ENCODE data around the gene CHDH. TPM values are rescaled to one million over a fixed set of nuclear protein-coding genes. Genes with fewer than 3 reads are reported as not detected.

The CHDH gene
- total and polyA plus RNA-seq, 2 donors (not counting 3 experiments of a cell fraction or from before 2014, with no cell fraction given): 0.04 to 0.06 TPM

DNA sequence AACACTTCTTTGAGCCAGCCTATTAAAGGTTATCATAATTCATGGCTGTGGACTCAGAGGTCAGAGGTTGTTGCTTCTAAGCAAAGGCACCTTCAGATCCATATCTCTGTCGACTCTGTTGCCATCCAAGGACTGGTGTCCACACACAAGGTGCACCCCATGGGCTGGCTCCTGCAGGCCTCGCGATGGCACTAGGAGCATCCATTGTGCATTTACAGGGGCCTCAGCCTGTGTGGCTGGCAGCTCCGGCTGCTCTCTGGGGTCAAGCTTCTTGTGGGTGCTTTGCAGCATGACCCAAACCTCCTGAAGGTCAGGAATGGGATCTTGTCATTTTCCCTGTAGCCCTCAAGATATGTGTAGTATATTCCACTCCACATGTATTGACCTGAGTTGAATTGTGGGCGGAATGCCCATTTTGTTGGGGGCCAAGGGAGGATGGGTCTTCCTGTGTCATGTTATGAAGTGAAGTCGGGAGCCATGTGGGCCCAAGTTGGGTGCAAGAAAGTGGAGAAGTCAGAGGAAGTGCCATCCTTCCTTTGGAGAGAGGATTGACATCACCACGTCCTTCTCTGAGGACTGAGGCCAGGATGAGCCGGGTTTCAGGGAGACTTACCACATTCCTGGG lies 43.9 kb downstream of the CHDH start:
- intact Hi-C loops (cut with micrococcal nuclease) (no loop called here), dilution Hi-C loops (cut with MboI; ENCODE audit: extremely low pct_ligation_motif_present, low sequenced_read_pairs) (no loop called here)
- no peak for DNase-seq (ENCODE audit: low read depth, low spot score)
- Histone ChIP-seq H3K9me1 (replicated peaks; ENCODE audit: control insufficient read depth, extremely low read depth, insufficient read depth, low read length) (no peaks in the 10 kb centered on the region), H3K27me3 (ENCODE audit: control insufficient read depth in 2 of 2, insufficient read depth in 2 of 2, low read length in 2 of 2) (no peaks in the 10 kb centered on the region), H3K9ac (replicated peaks; ENCODE audit: extremely low read depth, insufficient read depth, low read length) (no peak overlapping the region), H3K4me2 (ENCODE audit: insufficient read depth, low read length) (no peak overlapping the region), H3K4me1 (ENCODE audit: control insufficient read depth, extremely low read depth, insufficient read depth, low read length) (no peaks in the 10 kb centered on the region), H3K4me3 (replicated peaks in 1 of 3; ENCODE audit: insufficient read depth in 1 of 3, low read depth in 1 of 3, low read length in 3 of 3) (no peak overlapping the region), H3K9me3 (replicated peaks; ENCODE audit: control insufficient read depth, insufficient read depth, low read length) (no peaks in the 10 kb centered on the region), H4K20me1 (replicated peaks; ENCODE audit: control insufficient read depth, extremely low read depth, insufficient read depth, low read length) (no peaks in the 10 kb centered on the region), H3K79me2 (ENCODE audit: control insufficient read depth, insufficient read depth, low read length) (no peaks in the 10 kb centered on the region), H3K27ac (ENCODE audit: insufficient read depth, low read depth, low read length) (no peak overlapping the region), H2AFZ (ENCODE audit: low read depth, low read length) (no peak overlapping the region), H3K36me3 (ENCODE audit: control insufficient read depth in 2 of 2, extremely low read depth in 1 of 2, insufficient read depth in 2 of 2, low read length in 2 of 2) (no peaks in the 10 kb centered on the region)
- no peak for FAIRE-seq
- no TSS peak for BruUV-seq (replicated peaks)
- ChIA-PET CTCF (no interaction called here), POLR2A (no interaction called here)
- TF ChIP-seq, protein P1, sequence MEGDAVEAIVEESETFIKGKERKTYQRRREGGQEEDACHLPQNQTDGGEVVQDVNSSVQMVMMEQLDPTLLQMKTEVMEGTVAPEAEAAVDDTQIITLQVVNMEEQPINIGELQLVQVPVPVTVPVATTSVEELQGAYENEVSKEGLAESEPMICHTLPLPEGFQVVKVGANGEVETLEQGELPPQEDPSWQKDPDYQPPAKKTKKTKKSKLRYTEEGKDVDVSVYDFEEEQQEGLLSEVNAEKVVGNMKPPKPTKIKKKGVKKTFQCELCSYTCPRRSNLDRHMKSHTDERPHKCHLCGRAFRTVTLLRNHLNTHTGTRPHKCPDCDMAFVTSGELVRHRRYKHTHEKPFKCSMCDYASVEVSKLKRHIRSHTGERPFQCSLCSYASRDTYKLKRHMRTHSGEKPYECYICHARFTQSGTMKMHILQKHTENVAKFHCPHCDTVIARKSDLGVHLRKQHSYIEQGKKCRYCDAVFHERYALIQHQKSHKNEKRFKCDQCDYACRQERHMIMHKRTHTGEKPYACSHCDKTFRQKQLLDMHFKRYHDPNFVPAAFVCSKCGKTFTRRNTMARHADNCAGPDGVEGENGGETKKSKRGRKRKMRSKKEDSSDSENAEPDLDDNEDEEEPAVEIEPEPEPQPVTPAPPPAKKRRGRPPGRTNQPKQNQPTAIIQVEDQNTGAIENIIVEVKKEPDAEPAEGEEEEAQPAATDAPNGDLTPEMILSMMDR (IDR thresholded peaks at IDR 0.05; ENCODE audit: extremely low read depth in 1 of 2, insufficient read depth in 1 of 2, low read depth in 1 of 2, low read length in 2 of 2): no peak
- TF ChIP-seq FOS (IDR thresholded peaks at IDR 0.05; ENCODE audit: borderline replicate concordance, insufficient read depth, low read length): no peak
- no peak for TF ChIP-seq EZH2 (IDR thresholded peaks at IDR 0.05; ENCODE audit: borderline replicate concordance, low read depth, low read length, severe bottlenecking)

DNA sequence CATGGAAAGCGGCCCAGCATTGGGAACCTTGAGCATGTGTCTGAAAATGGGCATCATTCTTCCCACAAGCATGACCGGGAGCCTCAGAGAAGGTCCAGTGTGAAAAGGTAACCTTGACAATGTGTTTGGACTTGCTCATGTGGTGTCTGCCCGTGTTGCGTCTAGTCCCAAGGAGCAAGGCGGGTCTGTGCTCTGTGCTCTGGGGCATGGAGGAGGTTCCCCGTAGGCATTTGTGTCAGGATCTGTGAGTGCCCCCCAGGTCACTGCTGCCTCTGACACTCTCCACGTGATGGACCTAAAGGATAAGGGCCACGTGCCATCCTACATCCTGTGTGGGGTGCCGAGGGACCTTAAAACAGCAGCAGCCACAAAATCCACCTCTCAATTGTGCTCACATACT lies 44.9 kb downstream of the CHDH start:
- no peak overlapping the region for H3K9ac ChIP-seq (replicated peaks; ENCODE audit: extremely low read depth, insufficient read depth, low read length)
- no TSS peak for BruUV-seq (replicated peaks)
- no peaks in the 10 kb centered on the region for H4K20me1 ChIP-seq (replicated peaks; ENCODE audit: control insufficient read depth, extremely low read depth, insufficient read depth, low read length)
- no peaks in the 10 kb centered on the region for H3K9me3 ChIP-seq (replicated peaks; ENCODE audit: control insufficient read depth, insufficient read depth, low read length)
- dilution Hi-C loops (cut with MboI; ENCODE audit: extremely low pct_ligation_motif_present, low sequenced_read_pairs): no loop called here
- H3K27me3 ChIP-seq (ENCODE audit: control insufficient read depth in 2 of 2, insufficient read depth in 2 of 2, low read length in 2 of 2): no peaks in the 10 kb centered on the region
- FAIRE-seq (no peak), DNase-seq (ENCODE audit: low read depth, low spot score) (no peak)
- intact Hi-C loops (cut with micrococcal nuclease): no loop called here
- H2AFZ ChIP-seq (ENCODE audit: low read depth, low read length): no peak overlapping the region
- H3K4me3 ChIP-seq (replicated peaks in 1 of 3; ENCODE audit: insufficient read depth in 1 of 3, low read depth in 1 of 3, low read length in 3 of 3): no peak overlapping the region
- no peaks in the 10 kb centered on the region for H3K4me1 ChIP-seq (ENCODE audit: control insufficient read depth, extremely low read depth, insufficient read depth, low read length)
- H3K36me3 ChIP-seq (ENCODE audit: control insufficient read depth in 2 of 2, extremely low read depth in 1 of 2, insufficient read depth in 2 of 2, low read length in 2 of 2): no peaks in the 10 kb centered on the region
- CTCF ChIA-PET: no interaction called here
- no peaks in the 10 kb centered on the region for H3K79me2 ChIP-seq (ENCODE audit: control insufficient read depth, insufficient read depth, low read length)
- POLR2A ChIA-PET: no interaction called here
- TF ChIP-seq FOS (IDR thresholded peaks at IDR 0.05; ENCODE audit: borderline replicate concordance, insufficient read depth, low read length): no peak
- no peak for TF ChIP-seq MYC (IDR thresholded peaks at IDR 0.05; ENCODE audit: low read depth, low read length)
- TF ChIP-seq, protein P1 (IDR thresholded peaks at IDR 0.05; ENCODE audit: extremely low read depth in 1 of 2, insufficient read depth in 1 of 2, low read depth in 1 of 2, low read length in 2 of 2): no peak
- TF ChIP-seq, protein P2, sequence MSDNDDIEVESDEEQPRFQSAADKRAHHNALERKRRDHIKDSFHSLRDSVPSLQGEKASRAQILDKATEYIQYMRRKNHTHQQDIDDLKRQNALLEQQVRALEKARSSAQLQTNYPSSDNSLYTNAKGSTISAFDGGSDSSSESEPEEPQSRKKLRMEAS (IDR thresholded peaks at IDR 0.05; ENCODE audit: insufficient read depth, insufficient read length): no peak
- H3K4me2 ChIP-seq (ENCODE audit: insufficient read depth, low read length): no peak overlapping the region
- no peaks in the 10 kb centered on the region for H3K9me1 ChIP-seq (replicated peaks; ENCODE audit: control insufficient read depth, extremely low read depth, insufficient read depth, low read length)
- H3K27ac ChIP-seq (ENCODE audit: insufficient read depth, low read depth, low read length): no peak overlapping the region
